Activated CD4-positive, alpha-beta T cell treated with anti-CD3 and anti-CD28 coated beads, Interleukin-2, Interleukin-6, amounts not matched to agents 100 ng/mL and 50 ng/mL, durations not matched to agents 16 hours and 8 hours (primary cell): Measurements from ENCODE around the gene ARHGAP42.

Source experiments
- DNase-seq: peaks from one replicate; pipeline ENCODE4 v3.0.0-alpha.2; 2020

The ARHGAP42 gene

GRCh38 chr11:100682247-100682969, 4.7 kb upstream of the ARHGAP42 start:
- no peak for DNase-seq

- no peak for DNase-seq
These were observed 4.0 kb upstream of the ARHGAP42 start for GRCh38 chr11:100683126-100683525.

- DNase-seq = no peak
These were observed 2.7 kb upstream of the ARHGAP42 start for GRCh38 chr11:100684101-100685065.

GRCh38 chr11:100686476-100687053, 523 bp upstream of the ARHGAP42 start:
- no peak for DNase-seq

- DNase-seq = peak; percentile 27
These were observed 725 bp downstream of the ARHGAP42 start for GRCh38 chr11:100687630-100688395.

GRCh38 chr11:100689141-100689540, 2.1 kb downstream of the ARHGAP42 start:
- no peak for DNase-seq

GRCh38 chr11:100691896-100692653, 5.0 kb downstream of the ARHGAP42 start:
- DNase-seq = no peak

- DNase-seq = no peak
These were observed 8.8 kb downstream of the ARHGAP42 start for GRCh38 chr11:100695911-100696310.

- no peak for DNase-seq
These were observed 16.1 kb downstream of the ARHGAP42 start for GRCh38 chr11:100703139-100703538.

- no peak for DNase-seq
These were observed 16.9 kb downstream of the ARHGAP42 start for GRCh38 chr11:100703801-100704575.

GRCh38 chr11:100705447-100705846, 18.4 kb downstream of the ARHGAP42 start:
- no peak for DNase-seq

- no peak for DNase-seq
These were observed 19.1 kb downstream of the ARHGAP42 start for GRCh38 chr11:100706179-100706578.

- no peak for DNase-seq
These were observed 22.3 kb downstream of the ARHGAP42 start for GRCh38 chr11:100709233-100709957.

GRCh38 chr11:100711984-100712383, 24.9 kb downstream of the ARHGAP42 start:
- DNase-seq = no peak

- no peak for DNase-seq
These were observed 25.5 kb downstream of the ARHGAP42 start for GRCh38 chr11:100712583-100712982.

- no peak for DNase-seq
These were observed 28.2 kb downstream of the ARHGAP42 start for GRCh38 chr11:100715165-100715761.

GRCh38 chr11:100716838-100717237, 29.8 kb downstream of the ARHGAP42 start:
- no peak for DNase-seq

- DNase-seq = no peak
These were observed 32.3 kb downstream of the ARHGAP42 start for GRCh38 chr11:100719362-100719761.

GRCh38 chr11:100719809-100720221, 32.7 kb downstream of the ARHGAP42 start:
- no peak for DNase-seq

GRCh38 chr11:100726680-100727079, 39.6 kb downstream of the ARHGAP42 start:
- no peak for DNase-seq
